ENCODE data around the gene SPATA31C1. TPM values are rescaled to one million over a fixed set of nuclear protein-coding genes. Genes with fewer than 3 reads are reported as not detected.
"Not testable (repeated sequence)": the region's sequence is repeated elsewhere in the genome, so short reads cannot be mapped to it uniquely, and the experiment has no call there.

The SPATA31C1 gene
- total RNA-seq, 1 experiment from 2014 or later: not detected

DNA sequence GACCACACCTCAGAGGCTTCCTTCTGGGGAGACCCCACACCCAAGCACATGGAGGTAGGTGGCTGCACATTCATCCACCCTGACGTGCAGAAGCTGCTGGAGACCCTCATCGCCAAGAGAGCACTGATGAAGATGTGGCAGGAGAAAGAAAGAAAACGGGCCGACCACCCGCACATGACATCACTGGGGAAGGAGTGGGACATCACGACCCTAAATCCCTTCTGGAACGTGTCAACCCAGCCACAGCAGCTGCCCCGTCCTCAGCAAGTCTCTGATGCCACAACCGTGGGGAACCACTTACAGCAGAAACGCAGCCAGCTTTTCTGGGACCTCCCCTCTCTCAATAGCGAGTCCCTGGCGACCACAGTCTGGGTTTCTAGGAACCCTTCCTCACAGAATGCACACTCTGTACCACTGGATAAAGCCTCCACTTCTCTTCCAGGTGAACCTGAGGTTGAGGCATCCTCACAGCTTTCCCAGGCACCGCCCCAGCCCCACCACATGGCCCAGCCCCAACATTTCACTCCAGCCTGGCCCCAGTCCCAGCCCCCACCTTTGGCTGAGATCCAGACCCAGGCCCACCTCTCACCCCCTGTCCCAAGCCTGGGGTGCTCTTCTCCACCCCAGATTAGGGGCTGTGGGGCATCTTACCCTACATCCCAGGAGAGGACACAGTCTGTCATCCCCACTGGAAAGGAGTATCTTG is 32.1 kb upstream of the SPATA31C1 start:
- no peak for DNase-seq (ENCODE audit: low read depth)
- in situ Hi-C loops (cut with HindIII; ENCODE audit: low pct_unique_long_range_greater_than_20kb, low sequenced_read_pairs): no loop called here

DNA sequence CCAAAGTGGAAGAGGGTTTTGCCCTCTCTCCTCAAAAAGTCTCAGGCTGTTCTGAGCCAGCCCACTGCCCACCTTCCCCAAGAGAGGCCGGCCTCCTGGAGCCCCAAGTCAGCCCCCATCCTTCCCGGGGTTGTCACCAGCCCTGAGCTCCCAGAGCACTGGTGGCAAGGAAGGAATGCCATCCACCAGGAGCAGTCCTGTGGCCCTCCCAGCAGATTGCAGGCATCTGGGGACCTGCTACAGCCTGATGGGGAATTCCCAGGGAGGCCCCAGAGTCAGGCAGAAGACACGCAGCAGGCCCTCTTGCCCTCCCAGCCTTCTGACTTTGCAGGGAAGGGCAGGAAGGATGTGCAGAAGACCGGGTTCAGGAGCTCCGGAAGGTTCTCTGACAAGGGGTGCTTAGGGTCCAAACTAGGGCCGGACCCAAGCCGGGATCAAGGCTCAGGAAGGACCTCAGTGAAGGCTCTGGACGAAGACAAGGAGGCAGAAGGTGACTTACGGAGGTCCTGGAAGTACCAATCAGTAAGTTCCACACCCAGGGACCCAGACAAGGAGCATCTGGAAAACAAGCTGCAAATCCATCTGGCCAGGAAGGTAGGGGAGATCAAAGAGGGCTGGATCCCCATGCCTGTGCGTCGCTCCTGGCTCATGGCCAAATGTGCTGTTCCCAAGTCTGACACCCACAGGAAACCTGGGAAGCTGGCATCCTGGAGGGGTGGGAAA is 31.4 kb upstream of the SPATA31C1 start:
- in situ Hi-C loops (cut with HindIII; ENCODE audit: low pct_unique_long_range_greater_than_20kb, low sequenced_read_pairs): no loop called here

GRCh38 chr9:87886933-87887505 is 30.7 kb upstream of the SPATA31C1 start:
- in situ Hi-C loops (cut with HindIII; ENCODE audit: low pct_unique_long_range_greater_than_20kb, low sequenced_read_pairs): no loop called here
- DNase-seq (ENCODE audit: low read depth): no peak

More for the DNA sequence above, 31.4 kb upstream of the SPATA31C1 start:
- no peak for DNase-seq (ENCODE audit: low read depth)

DNA sequence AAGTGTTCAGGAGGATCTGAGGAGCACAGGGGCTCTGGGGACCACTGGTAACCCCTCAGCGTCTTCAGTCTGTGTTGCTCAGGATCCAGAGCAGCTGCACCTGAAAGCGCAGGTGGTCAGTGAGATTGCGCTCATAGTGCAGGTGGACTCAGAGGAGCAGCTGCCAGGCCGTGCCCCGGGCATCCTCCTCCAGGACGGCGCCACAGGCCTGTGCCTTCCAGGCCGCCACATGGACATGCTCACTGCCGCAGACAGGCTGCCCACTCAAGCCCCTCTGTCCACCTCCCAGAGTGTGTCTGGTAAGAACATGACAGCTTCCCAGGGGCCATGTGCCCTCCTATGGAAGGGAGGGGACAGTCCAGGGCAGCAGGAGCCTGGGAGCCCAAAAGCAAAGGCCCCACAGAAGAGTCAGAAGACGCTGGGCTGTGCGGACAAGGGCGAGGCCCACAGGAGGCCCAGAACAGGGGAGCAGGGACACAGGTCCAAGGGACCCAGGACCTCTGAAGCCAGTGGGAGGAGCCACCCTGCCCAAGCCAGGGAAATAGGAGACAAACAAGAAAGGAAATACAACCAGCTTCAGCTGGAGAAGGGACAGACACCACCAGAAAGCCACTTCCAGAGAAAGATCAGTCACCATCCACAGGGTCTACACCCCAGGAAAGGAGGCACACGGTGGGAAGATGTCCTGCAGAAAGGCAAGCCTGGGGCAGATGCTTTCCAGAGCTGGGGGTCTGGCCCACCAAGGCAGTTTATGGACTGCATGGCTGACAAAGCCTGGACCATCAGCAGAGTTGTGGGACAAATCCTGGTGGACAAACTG is 29.9 kb upstream of the SPATA31C1 start:
- in situ Hi-C loops (cut with HindIII; ENCODE audit: low pct_unique_long_range_greater_than_20kb, low sequenced_read_pairs): no loop called here
- DNase-seq (ENCODE audit: low read depth): no peak

- DNase-seq (ENCODE audit: low read depth): no peak
- in situ Hi-C loops (cut with HindIII; ENCODE audit: low pct_unique_long_range_greater_than_20kb, low sequenced_read_pairs): no loop called here
Measured at GRCh38 chr9:87888501-87888900, 29.3 kb upstream of the SPATA31C1 start.

DNA sequence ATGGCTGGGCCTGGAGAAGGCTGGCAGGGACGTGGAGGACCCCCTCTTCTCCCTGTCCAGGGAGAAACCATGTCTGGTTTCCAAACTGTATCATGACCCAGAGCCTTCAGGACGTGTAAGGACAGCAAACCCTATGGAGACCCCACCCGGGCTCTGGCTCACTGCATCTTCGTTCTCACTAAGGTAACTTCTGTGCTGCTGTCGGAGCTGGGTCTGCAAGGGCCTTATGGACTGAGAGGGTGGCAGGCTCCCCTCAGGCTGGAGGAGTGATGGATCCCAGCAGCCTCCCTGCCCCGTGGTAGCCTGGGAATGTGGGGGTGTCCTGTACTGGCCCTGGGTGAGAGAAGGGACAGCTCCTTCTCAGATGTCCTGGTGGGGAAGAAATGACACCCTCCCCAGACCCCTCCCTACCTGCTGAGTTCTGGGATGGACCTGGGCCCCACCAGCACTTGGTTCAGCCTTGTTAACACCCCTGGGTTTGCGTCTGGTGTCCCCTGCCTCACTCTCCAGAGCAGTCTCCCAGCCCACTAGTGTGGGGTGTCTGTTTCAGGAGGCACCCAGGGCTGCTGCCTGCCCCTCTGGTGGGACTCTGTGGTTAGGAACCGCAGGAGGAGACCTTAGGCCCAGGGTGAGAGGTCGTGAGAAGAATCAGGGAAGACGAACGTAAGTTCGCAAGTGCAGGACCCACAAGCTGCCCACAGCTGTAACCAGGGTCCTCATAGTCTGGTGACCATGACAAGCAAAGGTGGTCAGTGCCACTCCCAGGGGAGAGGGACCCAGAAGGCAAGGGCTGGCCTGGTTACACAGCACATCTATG is 28.5 kb upstream of the SPATA31C1 start:
- no peak for DNase-seq (ENCODE audit: low read depth)
- in situ Hi-C loops (cut with HindIII; ENCODE audit: low pct_unique_long_range_greater_than_20kb, low sequenced_read_pairs): no loop called here

DNA sequence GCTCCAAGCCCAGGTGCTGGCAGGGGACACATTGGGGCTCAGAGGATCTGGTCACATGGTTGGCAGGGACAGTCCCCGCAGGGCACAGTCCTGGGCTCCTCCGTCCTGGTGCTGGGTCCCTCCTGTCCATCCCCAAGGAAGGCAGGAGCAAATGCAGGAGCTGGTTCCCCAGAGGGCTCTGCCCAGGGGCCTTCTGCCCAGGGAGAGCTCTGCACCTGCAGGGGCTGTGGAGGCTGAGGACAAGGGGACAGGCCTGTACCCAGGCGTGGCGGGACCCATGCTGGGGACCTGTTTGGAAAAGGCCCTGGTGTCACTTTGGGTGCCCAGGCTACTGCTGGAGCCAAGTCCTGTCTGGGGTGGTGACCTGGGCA is 27.9 kb upstream of the SPATA31C1 start:
- DNase-seq (ENCODE audit: low read depth): no peak
- in situ Hi-C loops (cut with HindIII; ENCODE audit: low pct_unique_long_range_greater_than_20kb, low sequenced_read_pairs): no loop called here

DNA sequence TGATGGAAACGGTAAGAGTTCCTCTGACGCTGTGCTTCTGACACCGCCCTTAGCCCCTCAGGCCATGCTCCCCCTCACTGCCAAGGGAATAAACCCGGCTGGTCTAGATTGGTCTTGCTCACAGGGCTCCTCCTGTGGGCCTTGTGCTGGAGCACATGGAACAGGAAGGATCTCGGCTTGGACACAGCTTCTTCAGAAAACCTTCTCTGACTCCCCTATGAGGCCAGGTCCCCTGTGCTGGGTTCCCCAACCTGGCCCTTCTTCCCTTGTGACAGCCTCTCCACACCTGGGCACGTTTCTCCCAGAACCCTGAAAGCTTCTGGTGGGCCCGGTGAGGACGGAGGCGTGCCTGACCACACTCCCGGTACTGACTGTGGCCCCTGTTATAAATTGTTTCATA is 26.9 kb upstream of the SPATA31C1 start:
- no peak for DNase-seq (ENCODE audit: low read depth)
- in situ Hi-C loops (cut with HindIII; ENCODE audit: low pct_unique_long_range_greater_than_20kb, low sequenced_read_pairs): no loop called here

GRCh38 chr9:87891754-87892153 is 26.0 kb upstream of the SPATA31C1 start:
- in situ Hi-C loops (cut with HindIII; ENCODE audit: low pct_unique_long_range_greater_than_20kb, low sequenced_read_pairs): no loop called here

GRCh38 chr9:87892956-87893355 is 24.8 kb upstream of the SPATA31C1 start:
- in situ Hi-C loops (cut with HindIII; ENCODE audit: low pct_unique_long_range_greater_than_20kb, low sequenced_read_pairs): no loop called here
- DNase-seq (ENCODE audit: low read depth): no peak

More at GRCh38 chr9:87891754-87892153, 26.0 kb upstream of the SPATA31C1 start:
- no peak for DNase-seq (ENCODE audit: low read depth)

- DNase-seq (ENCODE audit: low read depth): no peak
- in situ Hi-C loops (cut with HindIII; ENCODE audit: low pct_unique_long_range_greater_than_20kb, low sequenced_read_pairs): no loop called here
Measured at GRCh38 chr9:87894998-87895625, 22.6 kb upstream of the SPATA31C1 start.

GRCh38 chr9:87896891-87897290 is 20.9 kb upstream of the SPATA31C1 start:
- in situ Hi-C loops (cut with HindIII; ENCODE audit: low pct_unique_long_range_greater_than_20kb, low sequenced_read_pairs): no loop called here
- no peak for DNase-seq (ENCODE audit: low read depth)

GRCh38 chr9:87898151-87898550 is 19.6 kb upstream of the SPATA31C1 start:
- in situ Hi-C loops (cut with HindIII; ENCODE audit: low pct_unique_long_range_greater_than_20kb, low sequenced_read_pairs): no loop called here
- no peak for DNase-seq (ENCODE audit: low read depth)

DNA sequence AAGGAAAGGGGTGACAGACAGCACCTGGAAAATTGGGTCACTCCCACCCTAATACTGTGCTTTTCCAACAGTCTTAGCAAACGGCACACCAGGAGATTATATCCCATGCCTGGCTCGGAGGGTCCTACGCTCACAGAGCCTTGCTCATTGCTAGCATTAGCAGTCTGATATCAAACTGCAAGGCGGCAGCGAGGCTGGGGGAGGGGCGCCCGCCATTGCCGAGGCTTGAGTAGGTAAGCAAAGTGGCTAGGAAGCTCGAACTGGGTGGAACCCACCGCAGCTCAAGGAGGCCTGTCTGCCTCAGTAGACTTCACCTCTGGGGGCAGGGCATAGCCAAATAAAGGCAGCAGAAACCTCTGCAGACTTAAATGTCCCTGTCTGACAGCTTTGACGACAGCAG is 15.4 kb upstream of the SPATA31C1 start:
- in situ Hi-C loops (cut with HindIII; ENCODE audit: low pct_unique_long_range_greater_than_20kb, low sequenced_read_pairs); DNase-seq (ENCODE audit: low read depth): not testable (repeated sequence)

DNA sequence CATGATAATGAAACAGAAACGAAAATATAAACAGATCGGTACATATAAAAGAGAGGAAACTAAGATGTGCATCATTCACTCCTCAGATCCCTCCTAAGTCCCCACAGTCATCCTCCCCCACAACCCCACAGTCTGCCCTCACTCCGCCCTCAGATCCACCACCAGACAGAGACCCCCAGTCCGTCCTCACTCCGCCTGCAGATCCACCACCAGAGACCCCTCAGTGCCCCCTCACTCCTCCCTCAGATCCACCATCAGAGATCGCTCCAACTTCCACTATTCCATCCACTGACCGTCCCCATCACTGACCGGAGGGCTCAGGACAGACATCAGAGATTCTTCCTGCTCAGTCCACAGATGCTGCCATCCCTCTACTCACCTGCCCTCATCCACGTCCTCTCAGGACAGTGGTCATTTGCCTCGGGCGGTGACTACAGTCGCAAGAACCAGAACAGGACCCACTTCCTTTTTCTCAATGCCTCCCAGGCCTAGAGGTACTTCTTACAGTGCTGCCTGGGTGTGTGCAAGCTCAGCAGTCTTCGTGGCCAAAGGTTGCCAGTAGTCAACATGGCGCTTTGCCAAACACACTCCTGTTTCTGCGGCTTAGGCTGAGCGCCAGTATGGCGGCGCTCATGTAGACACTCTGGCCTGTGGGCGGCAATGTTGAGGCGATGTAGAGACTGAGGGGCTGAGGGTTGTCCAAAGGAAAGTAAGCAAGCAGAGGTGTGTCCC is 8.3 kb upstream of the SPATA31C1 start:
- in situ Hi-C loops (cut with HindIII; ENCODE audit: low pct_unique_long_range_greater_than_20kb, low sequenced_read_pairs): no loop called here
- DNase-seq (ENCODE audit: low read depth): peak; percentile 92

DNA sequence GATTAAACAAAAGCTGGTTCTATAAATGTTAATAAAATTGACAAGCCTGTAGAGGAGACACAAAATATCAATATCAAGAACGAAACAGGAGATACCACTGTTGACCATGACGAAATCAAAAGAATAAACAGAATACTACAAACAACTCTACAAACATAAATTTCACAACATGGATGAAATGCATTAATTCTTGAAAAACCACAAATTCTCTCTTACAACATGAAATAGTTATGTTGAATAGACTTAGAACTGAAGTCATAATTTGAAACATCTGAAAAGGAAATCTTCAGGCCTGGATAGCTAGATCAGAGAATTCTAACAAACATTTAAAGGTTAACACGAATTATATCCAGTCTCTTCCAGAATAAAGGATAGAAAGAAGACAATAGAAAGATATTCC is 6.9 kb upstream of the SPATA31C1 start:
- in situ Hi-C loops (cut with HindIII; ENCODE audit: low pct_unique_long_range_greater_than_20kb, low sequenced_read_pairs): no loop called here
- no peak for DNase-seq (ENCODE audit: low read depth)

GRCh38 chr9:87919013-87919412 is 1.3 kb downstream of the SPATA31C1 start:
- DNase-seq (ENCODE audit: low read depth); in situ Hi-C loops (cut with HindIII; ENCODE audit: low pct_unique_long_range_greater_than_20kb, low sequenced_read_pairs): not testable (repeated sequence)

All from Caki2 (cell line).